ENCODE data around the gene FBN1. TPM values are rescaled to one million over a fixed set of nuclear protein-coding genes. Genes with fewer than 3 reads are reported as not detected.
A peak's percentile ranks its signal among the peaks of the same experiment; 100 is the strongest.

Gene FBN1
- total RNA-seq, 1 experiment from 2014 or later = 9.9 TPM

GRCh38 chr15:48447058-48447457 lies 198.5 kb downstream of the FBN1 start:
- DNase-seq (ENCODE audit: extremely low read depth, low read depth) = no peak

DNA sequence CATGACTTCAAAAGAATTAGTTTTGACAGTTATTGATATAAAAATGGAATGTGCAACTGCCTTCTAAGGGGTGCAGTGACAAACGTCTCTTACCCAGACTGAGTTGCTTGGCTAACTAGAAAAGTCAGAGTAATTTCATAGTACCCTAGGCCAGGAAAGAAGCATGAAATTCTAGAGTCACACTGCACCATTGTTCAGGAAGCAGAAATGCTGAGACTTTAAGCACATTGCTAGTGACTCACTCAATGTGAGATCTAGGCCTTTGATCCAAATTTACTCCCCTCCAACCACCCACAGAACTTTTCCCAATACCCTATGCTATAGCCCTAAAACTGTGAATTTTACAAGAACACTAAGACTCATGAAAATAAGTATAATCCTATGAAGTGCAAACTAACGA lies 203.5 kb downstream of the FBN1 start:
- DNase-seq (ENCODE audit: extremely low read depth, low read depth) = no peak

DNA sequence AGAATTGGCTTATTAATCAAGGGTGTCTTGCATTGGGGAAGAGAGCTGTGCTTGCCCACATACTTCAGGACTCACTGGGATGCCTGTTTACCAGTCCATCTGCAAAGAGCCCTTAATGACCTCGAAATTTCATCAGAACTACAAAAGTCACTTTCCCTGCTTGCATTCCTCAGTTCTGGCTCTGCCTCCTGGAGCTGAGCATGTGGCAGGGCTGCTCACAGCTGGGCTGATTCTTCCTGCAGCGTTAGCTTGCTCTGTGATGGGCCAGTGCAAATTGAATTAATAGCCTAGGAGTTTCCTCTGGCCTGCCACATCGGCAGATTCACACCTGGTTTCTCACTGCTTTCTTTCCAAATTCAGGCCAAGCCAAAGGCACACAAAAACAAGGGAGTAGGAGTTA lies 205.4 kb downstream of the FBN1 start:
- no peak for DNase-seq (ENCODE audit: extremely low read depth, low read depth)

GRCh38 chr15:48437178-48437577 lies 208.3 kb downstream of the FBN1 start:
- DNase-seq (ENCODE audit: extremely low read depth, low read depth) = no peak

DNA sequence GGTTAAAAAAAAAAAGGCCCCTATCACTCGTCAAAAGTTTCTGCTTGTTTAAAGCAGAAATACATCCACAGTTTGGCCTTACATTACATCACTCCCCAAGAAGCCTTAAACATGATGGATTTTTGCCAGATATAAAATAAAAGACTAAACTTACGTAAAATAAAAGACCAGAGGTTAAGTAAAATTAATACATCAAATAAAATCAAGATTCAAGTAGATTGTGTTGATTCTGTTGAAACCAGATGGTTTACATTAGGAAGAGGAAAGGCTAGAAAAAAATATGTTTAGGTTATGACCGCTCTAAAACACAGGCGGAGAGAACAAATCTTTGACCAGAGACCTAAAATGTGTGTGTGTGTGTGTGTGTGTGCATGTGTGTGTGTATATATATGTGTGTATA lies 210.2 kb downstream of the FBN1 start:
- no peak for DNase-seq (ENCODE audit: extremely low read depth, low read depth)

GRCh38 chr15:48433226-48433886 lies 212.2 kb downstream of the FBN1 start:
- DNase-seq (ENCODE audit: extremely low read depth, low read depth) = no peak

DNA sequence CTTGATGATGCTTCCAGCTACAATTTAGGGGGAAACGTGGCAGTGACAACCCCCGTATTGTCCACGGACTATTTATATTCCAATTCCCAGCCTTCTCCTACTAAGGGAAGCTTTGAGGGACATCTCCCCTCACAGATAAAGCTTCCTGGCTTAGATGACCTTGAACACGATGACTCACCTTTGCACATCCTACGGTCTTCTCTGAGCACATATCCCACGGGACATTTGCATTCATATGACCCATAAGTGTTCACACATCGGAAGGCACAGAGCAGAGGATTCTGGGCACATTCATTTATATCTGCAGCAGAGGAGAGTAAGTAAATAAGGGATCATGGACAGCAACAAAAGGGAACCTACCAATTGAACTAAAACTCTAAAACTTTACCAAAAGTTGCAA lies 212.8 kb downstream of the FBN1 start:
- no peak for DNase-seq (ENCODE audit: extremely low read depth, low read depth)

- no peak for DNase-seq (ENCODE audit: extremely low read depth, low read depth)
Observed at GRCh38 chr15:48427960-48428547, 217.5 kb downstream of the FBN1 start.

- DNase-seq (ENCODE audit: extremely low read depth, low read depth) = no peak
Observed at GRCh38 chr15:48427479-48427878, 218.0 kb downstream of the FBN1 start.

DNA sequence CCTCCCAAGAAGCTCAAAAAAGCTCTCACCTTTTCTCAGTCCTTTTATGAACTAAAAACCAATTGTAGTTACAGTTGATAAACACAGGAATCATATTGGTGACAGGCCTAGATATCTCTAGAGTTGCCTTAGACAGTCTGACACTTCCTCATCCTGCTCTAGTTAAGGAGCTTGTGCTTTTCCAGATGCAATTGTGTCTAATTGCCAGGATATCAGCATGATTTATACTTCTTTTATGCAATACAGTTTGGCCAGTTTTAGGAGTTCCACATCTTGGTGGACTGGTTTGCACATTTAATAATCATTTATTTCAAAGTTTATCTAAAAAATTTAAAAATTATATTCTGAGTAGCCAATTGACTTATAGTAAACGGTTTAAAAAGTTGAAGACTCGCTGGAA lies 218.6 kb downstream of the FBN1 start:
- DNase-seq (ENCODE audit: extremely low read depth, low read depth) = no peak

DNA sequence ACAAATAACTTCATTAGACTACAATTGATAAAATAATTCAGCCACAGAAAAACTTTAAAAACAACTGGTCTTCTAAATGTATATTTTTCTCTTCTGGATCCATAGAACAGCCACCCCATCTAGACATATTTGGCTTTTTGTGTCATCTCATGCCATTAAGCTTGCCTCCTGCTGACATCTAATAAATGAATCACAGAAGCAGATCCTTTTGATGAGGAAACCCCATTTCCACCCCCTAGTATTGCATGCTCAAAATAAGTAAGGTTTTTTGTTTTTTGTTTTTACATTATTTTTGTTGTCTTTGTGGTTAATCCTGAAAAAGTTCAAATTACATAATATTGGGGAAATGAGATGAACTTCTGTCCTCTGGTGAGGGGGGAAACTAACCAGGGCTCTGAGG lies 219.5 kb downstream of the FBN1 start:
- no peak for DNase-seq (ENCODE audit: extremely low read depth, low read depth)

GRCh38 chr15:48425051-48425450 lies 220.5 kb downstream of the FBN1 start:
- no peak for DNase-seq (ENCODE audit: extremely low read depth, low read depth)

- no peak for DNase-seq (ENCODE audit: extremely low read depth, low read depth)
Observed at GRCh38 chr15:48423896-48424475, 221.5 kb downstream of the FBN1 start.

DNA sequence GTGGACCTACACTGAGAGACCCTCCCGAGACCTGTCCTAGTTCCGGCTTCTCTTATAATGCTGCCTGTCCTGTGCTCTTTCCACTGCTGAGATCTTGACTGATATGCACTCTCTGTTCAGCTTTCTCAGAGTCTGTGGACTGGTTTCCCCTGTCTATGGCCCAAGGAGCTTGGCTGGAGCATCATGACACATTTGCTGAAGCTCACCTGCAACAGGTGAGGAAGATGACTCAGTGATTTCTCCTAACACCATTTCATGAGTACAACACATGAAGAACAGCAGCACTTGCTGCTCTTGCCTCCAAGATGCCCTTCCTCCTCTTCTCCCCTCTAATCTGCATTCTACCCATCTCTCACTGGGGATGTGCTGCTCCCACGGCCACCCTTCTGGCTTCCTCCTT lies 222.2 kb downstream of the FBN1 start:
- DNase-seq (ENCODE audit: extremely low read depth, low read depth) = no peak

- no peak for DNase-seq (ENCODE audit: extremely low read depth, low read depth)
Observed at GRCh38 chr15:48422401-48422800, 223.1 kb downstream of the FBN1 start.

- DNase-seq (ENCODE audit: extremely low read depth, low read depth) = no peak
Observed at GRCh38 chr15:48421362-48421761, 224.1 kb downstream of the FBN1 start.

DNA sequence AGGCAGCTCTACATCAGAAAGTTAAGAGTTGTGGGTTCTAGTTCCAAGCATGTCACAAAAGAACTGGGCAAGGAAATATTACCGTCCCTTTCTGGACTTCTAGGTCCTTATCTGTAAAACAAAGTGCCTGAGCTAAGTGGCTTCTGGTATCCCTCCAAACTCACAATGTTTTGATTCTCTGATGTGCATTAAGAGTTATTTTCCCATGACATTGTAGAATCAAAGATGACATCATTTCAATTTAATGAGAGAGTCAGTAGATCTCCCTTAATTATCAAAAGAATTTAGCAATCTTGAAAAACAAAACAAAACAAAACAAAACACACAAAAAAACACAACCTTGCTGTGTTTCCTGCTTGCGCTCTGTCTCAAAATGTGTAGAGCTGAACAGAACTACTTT lies 225.6 kb downstream of the FBN1 start:
- no peak for DNase-seq (ENCODE audit: extremely low read depth, low read depth)

- DNase-seq (ENCODE audit: extremely low read depth, low read depth) = no peak
Observed at GRCh38 chr15:48418343-48418742, 227.2 kb downstream of the FBN1 start.

DNA sequence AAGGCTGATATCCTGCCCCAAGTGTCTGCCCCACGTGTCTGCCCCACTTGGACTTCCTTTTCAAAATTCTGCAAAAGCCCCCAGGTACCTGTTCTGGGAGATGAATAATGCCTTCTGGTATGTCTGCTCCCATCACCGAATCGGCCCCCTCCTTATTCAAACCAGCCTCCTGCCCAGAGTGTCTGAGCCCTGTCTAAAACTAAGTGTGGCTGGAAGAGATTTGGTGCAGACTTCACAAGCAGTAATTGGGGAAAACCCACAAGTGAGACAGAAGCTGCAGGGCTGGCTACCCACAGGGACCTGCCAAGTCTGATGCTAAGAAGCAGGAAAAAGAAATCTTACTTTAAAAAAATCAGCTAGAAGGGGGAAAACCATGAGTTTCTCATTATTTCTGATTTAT lies 229.2 kb downstream of the FBN1 start:
- DNase-seq (ENCODE audit: extremely low read depth, low read depth) = no peak

- peak; percentile 77 for DNase-seq (ENCODE audit: extremely low read depth, low read depth)
Observed at GRCh38 chr15:48415036-48415886, 230.2 kb downstream of the FBN1 start.

- DNase-seq (ENCODE audit: extremely low read depth, low read depth) = no peak
Observed at GRCh38 chr15:48414015-48414414, 231.5 kb downstream of the FBN1 start.

DNA sequence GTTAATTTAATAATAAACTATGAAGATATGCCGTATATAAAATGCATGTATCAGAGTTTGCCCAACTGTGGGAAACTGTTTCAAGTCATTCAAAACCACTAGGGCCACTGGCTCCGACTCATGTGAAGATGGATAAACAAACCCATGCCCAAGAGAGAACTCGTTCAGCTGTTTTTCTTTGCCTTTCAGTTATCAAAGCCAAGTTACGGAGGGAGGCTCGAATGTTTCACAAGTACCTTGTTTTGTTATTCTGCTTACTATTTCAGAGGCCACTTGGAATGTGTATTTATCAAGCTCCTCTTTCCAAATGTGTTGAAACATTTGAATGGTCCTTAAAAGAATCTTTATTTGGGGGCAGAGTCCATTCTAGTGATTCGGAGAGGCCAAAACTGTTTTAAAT lies 232.2 kb downstream of the FBN1 start:
- DNase-seq (ENCODE audit: extremely low read depth, low read depth) = no peak
